GM21390 (cell line): Measurements from ENCODE around the gene TNIP3.
"Not testable (repeated sequence)": the region's sequence is repeated elsewhere in the genome, so short reads cannot be mapped to it uniquely, and the experiment has no call there.

Experiments
- ATAC-seq: cut with Tn5 transposase; IDR thresholded peaks from one replicate; pipeline ENCODE4 v1.9.1; 2021; ENCODE audit not compliant: unreplicated experiment

The TNIP3 gene, protein sequence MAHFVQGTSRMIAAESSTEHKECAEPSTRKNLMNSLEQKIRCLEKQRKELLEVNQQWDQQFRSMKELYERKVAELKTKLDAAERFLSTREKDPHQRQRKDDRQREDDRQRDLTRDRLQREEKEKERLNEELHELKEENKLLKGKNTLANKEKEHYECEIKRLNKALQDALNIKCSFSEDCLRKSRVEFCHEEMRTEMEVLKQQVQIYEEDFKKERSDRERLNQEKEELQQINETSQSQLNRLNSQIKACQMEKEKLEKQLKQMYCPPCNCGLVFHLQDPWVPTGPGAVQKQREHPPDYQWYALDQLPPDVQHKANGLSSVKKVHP

DNA sequence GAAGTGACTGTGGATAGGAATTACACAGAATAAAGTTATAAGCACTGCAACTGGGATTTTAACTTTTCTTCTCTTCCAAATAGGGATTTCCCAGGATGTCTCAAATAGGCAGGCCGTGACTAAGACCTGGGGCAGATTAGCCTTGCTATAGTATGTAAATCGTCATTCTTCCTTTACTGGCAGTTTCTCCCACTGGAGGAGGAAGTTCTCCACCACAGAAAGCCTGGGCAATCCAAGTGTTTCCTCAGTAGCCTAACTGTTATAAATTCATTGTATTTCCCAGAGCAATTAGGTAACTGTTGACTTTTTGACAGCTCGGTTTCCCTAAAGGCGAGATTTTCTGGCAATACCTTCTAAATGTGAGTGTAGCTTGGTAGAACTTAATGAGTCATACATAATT, at the start of gene TNIP3:
Gene TNIP3, minus strand, starts transcription at position 31 of the 400 bp plus-strand sequence. CDS start 196 bp downstream, outside the sequence.
- no peak for ATAC-seq

DNA sequence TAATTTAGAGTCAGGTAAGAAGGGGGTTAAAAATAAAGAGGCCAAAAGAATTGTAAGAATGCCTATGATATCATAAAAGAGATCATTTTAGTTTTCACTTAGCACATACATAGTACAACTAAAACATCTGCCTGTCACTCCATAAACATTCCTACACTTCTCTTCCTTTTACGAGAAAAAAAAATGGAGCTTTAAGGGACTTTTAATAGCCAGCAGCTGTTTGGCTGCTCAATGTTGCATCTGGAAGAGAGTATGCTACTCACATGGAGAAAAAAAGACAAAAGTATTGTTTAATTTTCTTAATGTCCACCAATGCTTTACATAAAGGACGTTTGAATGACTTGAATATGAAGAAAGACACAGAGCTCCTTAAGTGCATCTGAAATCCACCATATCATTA, 48.7 kb upstream of the TNIP3 start:
- no peak for ATAC-seq

DNA sequence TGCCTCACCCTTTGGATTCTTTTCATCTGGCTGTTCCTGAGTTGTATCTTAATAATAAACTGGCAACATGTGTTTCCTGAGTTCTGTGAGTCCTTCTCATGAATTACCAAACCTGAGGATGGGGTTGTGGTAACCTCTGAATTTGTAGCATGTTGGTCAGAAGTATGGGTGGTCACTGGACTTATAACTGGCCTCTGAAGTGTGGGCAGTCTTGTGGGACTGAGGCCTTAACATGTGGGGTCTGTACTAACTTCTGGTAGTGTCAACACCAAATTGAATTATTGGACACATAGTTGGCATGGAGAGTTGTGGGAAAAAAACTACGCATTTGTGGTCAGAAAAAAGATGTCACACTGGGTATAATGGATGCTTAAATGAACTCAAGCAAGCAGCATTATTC, 45.0 kb upstream of the TNIP3 start:
- ATAC-seq = no peak

DNA sequence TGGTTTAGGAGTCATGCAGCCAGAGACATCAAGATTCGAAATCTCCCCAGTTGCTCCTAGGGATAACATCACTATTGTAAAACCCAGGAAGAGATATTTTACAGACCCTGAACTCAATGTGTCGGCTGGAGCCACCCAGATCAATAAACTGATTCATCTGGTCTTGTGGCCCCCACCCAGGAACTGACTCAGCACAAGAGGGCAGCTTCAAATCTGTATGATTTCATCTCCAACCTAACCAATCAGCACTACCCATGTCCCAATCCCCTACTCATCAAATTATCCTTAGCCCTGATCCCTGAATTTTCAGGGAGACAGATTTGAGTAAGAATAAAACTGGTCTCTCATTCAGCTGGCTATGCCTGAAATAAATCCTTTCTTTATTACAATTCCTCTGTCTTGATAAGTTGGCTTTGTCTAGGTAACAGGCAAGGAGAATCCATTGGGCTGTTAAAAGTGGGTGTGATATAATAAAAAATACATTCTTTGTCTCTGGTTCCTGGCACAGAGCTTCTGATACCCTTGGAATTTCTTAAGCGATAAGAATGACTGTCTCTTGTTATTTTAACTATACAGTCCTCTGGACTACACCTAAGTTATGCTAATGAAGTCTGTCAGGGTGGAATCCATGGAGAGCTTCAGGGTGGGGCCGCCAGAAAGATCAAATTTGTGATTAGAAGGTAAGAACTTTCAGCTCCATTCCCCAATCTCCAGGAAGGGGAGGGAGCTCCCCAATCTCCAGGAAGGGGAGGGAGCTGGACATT, 44.3 kb upstream of the TNIP3 start:
- ATAC-seq = no peak

DNA sequence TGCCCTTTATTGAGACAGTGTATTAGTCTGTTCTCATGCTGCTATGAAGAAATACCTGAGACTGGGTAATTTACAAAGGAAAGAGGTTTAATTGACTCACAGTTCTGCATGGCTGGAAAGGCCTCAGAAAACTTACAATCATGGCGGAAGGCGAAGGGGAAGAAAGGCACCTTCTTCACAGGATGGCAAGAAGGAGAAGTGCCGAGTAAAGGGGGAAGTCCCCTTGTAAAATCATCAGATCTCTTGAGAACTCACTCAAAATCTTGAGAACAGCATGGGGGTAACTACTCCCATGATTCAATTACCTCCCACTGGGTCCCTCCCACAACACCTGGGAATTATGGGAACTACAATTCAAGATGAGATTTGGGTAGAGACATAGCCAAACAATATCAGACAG, 41.7 kb upstream of the TNIP3 start:
- not testable (repeated sequence) for ATAC-seq

DNA sequence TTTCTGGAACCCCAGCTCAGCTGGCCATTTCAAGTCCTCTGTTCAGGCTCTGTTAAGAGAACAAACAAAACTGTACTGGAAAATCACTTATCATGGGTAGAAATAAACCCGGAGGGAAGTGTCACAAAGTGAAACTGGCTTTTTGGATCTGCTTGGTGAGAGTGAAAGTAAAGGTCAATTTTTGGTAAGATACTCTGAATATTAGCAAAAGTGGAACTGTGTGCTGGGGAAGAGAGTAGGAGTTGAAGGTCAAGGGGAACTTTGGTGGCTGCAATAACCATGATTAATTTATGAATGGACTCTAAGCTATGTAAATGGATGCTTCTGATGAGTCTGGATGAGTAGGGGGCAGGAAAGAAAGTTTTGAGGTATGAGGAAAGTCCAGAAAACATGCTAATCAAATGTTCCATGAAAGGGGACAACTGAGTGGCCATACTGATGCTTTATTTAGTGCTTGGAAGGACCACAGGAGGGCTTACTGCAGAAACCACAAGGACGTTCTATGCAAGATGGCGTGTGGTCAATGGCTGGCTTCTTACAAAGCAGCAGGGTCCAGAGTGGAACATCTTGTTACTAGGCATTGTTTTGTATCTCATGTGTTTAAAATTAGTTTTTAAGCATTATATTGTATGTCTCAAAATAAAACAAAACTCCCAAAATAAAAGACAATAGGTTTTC, 36.8 kb upstream of the TNIP3 start:
- ATAC-seq = peak; percentile 67

DNA sequence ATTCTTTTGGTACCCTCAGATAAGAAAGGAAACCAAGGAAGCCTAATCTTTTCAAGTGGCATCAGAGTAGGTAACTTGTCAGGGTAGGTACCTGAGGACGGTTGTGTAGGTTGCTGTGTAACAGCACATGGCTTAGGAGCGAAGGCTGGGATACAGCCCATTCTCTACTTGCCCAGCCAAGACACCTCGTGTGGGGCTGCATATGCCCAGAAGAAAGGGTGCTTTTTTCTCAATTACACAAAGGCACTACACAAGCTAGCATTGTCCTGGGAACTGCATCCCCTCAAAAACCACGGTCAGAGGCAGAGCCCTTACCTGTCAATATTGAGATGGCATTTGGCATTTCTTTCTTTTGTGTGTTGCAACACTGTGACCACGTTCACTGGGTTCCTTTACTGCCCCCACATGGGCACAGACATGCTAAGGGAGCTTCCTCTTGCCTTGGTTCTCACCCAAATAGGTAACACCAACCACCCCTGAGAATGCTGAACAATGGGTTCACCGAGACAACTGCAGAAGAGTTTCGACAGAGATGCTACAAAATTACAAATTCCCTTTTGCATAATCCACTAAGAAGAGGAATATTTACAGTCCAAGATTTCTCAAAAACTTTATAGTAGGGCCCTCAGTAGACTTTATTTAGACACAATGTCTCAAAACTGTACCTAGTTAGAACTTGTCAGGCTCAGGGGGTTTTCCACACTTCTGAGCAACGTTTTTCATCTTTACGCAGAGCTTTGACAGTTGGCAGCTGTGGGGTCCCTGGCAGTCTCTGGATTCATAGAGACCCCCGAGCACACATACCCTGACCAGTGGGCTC, 35.8 kb upstream of the TNIP3 start:
- ATAC-seq = peak; percentile 71

DNA sequence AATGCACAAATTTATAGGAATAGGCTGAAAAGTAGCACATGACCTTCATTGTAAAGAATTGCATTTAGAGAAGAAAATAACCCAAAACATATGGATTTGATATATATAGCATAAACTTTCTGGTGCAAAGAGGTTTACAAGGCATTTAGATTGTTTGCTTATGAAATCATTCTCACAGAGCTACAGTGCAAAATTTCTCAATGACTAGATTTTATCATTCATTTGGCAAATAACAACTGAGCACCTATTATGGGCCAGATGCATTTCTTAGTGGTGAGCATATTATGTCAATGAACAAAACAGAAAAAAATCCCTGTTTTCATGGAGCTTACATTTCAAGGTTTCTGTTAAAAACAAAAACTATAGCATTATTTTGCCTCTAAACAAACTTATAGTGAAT, 34.1 kb upstream of the TNIP3 start:
- ATAC-seq = no peak

DNA sequence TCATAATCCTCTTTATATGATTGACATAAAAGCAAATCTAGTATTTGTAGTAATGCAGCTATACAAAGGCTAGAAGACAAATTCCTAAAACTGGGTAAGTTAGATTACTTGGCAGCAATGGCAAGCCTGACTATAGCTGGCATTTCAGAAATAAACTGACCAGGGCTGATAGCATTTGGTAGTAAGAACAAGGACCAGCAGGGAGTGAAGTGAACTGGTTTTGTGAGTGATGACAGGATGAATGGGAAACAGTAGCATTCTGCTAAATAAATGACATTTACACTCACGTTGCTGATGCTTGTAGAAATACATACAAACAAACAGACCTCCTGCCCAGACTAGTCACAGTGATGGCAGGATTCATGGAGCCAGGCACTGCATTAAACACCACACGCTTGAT, 31.5 kb upstream of the TNIP3 start:
- ATAC-seq = no peak

DNA sequence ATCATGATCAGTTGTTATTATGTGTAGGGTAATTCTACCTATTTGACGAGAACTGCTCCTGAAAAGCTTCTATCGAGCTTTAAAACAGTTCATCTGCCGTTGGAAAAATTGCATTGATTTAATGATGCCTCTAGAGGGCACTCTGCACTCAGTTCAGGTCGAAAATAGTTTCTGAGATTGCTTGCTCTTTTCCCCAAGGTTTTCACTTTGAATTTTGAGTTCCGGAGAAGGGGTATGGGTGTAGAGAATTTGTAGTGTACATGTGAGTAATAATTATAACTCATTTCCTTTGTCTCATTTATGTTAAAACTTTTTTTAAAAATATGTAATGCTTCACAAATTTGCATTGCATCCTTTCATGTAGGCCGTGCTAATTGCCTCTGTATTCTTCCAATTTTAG, 28.4 kb upstream of the TNIP3 start:
- no peak for ATAC-seq

DNA sequence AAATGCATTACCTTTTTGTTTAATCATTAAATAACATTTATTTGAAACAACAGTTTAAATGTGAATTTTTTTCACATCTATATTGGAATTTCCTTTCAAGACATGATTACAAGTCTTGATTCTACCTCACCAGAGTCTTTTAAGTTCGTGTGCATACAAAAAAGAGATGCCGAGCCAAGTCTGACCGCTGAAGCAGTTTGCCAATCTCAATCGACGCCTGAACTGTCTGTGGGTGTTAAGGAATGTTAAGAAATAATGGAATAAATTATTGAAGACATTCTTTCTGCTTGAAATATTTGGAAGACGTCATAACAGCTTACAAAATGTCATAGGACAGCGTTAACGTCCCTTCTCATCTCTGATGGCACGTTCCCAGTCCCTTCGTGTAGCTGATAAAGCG, 27.9 kb upstream of the TNIP3 start:
- ATAC-seq = no peak

DNA sequence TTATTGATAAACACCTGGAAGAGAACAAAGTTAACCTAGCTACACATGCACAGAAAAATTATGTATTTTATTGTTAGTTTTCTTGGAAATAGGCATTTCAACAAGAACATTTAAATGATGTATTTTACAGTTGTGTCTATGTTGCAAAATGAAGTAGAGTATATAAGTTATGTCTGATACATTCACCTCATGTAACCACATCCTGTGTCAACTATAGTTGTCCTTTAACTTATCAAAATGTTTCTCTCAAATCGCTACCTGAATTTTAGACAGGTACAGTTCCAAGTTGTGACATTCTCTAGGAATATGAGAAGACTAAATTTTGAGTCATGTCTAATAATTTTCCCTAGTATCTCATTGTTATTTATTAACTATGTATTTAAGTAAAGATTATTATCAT, 27.2 kb upstream of the TNIP3 start:
- no peak for ATAC-seq

DNA sequence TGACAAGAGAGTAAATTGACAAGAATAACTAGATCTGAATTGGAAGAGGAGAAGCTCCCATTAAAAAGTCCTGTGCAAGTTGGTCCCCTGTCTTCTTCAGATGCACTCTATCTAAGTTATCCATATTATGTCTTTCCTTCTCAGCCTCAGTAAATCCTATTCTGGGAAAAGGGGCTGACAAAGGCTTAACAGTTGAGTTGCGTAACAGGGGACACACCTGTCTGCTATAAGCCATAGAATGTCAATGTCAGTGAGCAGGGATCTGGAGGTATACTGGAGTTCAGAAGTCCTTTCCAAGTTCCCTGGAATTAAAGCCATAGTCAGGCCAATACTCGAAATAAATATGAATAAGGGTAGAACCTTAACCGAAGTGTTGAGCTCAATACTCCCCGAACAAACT, 26.3 kb upstream of the TNIP3 start:
- no peak for ATAC-seq

DNA sequence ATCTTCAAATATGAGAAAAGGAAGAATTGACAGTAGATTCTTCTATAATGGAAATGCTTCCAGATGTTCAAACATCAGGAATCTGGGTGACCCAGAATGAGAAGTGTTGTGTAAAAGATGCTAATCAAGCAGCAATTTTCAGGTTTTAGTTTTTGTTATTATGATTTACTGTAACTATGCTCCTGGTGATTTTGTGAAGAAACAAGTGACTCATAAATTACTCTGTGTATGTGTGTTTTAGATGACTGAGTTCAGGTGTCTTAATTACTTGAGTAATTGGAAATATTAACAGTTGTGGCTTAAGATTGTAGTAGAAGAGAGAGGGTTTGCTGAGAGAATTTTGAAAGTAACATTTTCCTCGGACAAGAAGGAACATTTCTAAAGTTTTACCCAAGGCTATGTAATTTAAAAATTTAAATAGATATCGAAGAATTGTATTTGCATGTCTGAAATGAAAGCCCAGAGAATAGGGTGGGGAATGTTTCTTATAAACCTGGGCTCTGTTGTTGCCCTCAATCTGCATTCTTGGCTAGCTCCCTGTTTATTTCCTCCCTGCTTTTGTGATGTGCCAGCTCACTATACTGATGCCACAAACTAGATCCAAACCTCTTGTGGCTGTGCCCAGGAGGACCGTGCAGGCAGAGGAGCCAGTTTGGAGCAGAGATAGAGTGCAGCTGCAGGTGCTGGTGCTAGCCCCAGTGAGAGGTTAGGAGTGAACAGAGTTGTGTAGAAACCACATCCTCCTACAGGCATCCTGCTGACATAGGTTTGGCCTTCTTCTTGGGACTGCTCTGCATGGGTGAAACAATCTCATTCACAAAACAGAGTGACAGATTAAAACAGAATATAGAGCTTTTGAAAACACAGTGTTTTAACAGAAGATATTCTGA, 25.4 kb upstream of the TNIP3 start:
- peak; percentile 91 for ATAC-seq

DNA sequence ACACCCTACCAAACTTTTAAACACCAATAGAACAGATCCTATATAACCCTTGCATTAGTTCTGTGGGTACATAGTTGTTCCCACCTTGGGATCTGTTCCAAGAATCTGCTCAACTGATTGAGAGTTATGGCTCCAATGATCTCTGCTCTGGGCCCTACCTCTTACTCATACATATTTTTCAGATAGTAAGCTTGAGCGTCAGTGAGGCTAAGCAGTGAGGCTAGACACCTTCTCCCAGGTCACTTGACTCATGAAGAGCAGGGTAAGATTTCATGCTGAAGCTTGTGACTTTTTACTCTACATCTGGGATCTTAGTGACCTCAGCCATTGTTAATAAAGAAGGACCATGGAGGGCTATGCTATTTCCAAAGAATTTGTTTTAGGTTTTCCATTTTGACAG, 23.1 kb upstream of the TNIP3 start:
- ATAC-seq = no peak

DNA sequence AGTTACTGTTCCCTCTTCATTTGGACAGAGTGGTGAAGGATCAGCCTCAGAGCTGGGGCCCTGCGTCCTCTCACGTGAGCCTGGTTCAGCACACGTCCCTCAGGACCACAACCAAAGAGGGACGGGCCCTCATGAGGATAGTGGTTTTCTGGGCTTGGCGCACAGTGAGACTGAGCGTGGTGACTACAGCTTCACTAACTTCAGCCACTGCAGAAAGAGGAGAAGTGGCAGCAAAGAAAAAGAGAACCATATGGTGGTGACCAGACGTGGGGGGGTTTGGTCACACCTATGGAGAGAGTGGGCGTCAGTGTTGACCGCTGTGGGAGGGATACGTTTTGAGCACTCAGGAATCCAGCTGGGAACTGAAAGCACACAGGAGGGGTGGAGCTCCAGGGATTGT, 21.8 kb upstream of the TNIP3 start:
- peak; percentile 46 for ATAC-seq

DNA sequence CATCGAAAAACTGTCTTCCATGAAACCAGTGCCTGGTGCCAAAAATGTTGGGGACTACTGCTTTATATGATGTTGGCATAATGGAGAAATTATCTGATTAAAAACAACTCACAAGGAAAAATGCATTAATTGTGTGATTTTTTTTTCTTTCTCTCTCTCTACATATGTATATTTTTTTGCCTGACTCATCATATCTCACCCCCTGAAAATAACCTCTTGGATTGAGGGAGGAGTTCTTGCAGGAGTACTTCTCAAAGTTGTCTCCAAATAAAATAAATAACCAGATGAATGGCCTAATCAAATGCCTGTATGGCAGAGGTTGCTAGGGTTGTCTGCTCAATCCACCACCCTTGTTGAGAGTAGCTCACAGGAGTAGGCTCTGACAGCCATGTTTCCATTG, 19.9 kb upstream of the TNIP3 start:
- no peak for ATAC-seq

DNA sequence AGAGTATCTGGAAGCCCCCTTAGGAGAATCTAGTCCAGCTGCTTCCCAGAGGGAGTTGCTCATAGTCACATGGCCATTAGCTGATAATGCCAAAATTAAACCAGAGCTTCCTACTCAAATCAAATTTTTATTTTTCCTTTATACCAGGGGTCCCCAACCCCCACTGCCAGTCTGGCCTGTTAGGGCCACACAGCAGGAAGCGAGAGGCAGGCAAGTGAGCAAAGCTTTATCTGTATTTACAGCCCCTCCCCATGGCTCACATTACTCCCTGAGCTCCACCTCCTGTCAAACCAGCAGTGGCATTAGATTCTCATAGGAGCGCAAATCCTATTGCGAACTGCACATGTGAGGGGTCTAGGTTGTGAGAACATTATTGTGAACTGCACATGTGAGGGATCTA, 19.2 kb upstream of the TNIP3 start:
- ATAC-seq = no peak

DNA sequence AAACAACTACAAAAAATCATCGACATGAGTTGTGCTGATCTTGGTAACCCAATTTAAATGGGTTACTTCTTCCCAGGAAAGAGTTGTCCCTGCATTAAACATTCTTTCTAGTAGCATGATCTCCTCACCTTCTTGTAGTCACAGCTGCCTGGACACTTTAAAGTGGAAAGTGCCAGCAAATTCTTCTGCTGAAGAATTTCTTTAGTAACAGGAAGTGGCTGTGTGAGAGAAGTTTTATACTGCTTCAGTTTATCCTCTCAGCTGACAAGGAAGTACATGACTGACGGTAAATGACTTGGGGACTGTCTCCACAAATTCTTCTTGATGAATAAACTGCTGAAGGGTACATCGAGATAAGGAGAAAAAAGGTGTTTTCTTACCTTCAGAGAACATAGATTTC, 18.2 kb upstream of the TNIP3 start:
- ATAC-seq = no peak

DNA sequence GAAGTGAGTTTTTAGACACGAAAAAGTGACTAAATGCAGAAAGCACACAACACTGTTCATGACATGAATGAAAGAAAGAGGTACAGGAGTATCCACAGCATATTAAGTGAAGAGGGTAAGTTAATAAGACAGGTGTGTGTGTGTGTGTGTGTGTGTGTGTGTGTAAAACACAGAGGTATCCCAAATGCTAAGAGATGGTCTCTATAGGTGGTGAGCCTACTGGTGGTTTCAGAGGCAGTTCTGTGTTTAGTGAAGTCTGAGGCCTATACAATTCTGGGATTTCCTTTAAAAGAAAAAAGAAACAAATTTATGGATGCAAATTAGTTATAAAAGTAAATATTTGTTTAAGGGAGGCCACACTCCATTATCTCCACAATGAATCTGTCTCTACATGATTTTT, 17.4 kb upstream of the TNIP3 start:
- no peak for ATAC-seq
